Keratinocyte (primary cell): ENCODE data around the gene POLR1A. TPM values are rescaled to one million over a fixed set of nuclear protein-coding genes. Genes with fewer than 3 reads are reported as not detected.

Experiments
- DNase-seq: peaks from one replicate; pipeline ENCODE4 v3.0.0-alpha.2; 2011; ENCODE audit warnings: low read depth, missing footprints, low spot score
- FAIRE-seq: peaks from 2 replicates; lab custom pipeline; 2011; peaks lifted over from hg19 to GRCh38; lab: Jason Lieb, UNC
- H2AFZ ChIP-seq: 2 replicates; pipeline ENCODE4 v1.6.0; 2012; ENCODE audit warnings: low read length, control low read depth, inconsistent platforms; ENCODE audit not compliant: control insufficient read depth
- H3K27ac ChIP-seq: 2 replicates; pipeline ENCODE4 v1.5.1; 2011; ENCODE audit warnings: low read length; ENCODE audit not compliant: control insufficient read depth, insufficient read depth
- H3K27me3 ChIP-seq: 3 replicates; pipeline ENCODE4 v1.6.0; 2011; ENCODE audit warnings: low read length; ENCODE audit not compliant: control insufficient read depth, insufficient read depth; ENCODE audit errors: extremely low read depth
- H3K36me3 ChIP-seq, 2 experiments: 2 replicates in 1 of 2; 3 replicates in 1 of 2; pipeline ENCODE4 v1.5.1; 2011; ENCODE audit warnings: low read length in 2 of 2, mild to moderate bottlenecking in 1 of 2; ENCODE audit not compliant: control insufficient read depth in 2 of 2, insufficient read depth in 2 of 2; ENCODE audit errors: extremely low read depth in 1 of 2
- H3K4me1 ChIP-seq: 3 replicates; pipeline ENCODE4 v1.5.1; 2011; ENCODE audit warnings: low read length; ENCODE audit not compliant: control insufficient read depth, insufficient read depth; ENCODE audit errors: extremely low read depth
- H3K4me2 ChIP-seq: 3 replicates; pipeline ENCODE4 v1.6.0; 2011; ENCODE audit warnings: low read depth, low read length; ENCODE audit not compliant: control insufficient read depth, insufficient read depth; ENCODE audit errors: extremely low read depth
- H3K4me3 ChIP-seq, 3 experiments: fragments of 200-600 bp in 1 of 3; sonication (generic) in 1 of 3; 2 replicates in 2 of 3; 3 replicates in 1 of 3; pipeline ENCODE4 v1.5.1; 2011 to 2016; ENCODE audit warnings: low read length in 3 of 3, mild to moderate bottlenecking in 3 of 3, control low read depth in 2 of 3, inconsistent platforms in 1 of 3, low read depth in 1 of 3, mixed read lengths in 1 of 3, mixed run types in 1 of 3, moderate library complexity in 1 of 3; ENCODE audit not compliant: control insufficient read depth in 2 of 3, insufficient read depth in 2 of 3; ENCODE audit errors: extremely low read depth in 1 of 3
- H3K79me2 ChIP-seq: 2 replicates; pipeline ENCODE4 v1.6.0; 2012; ENCODE audit warnings: low read length; ENCODE audit not compliant: control insufficient read depth, insufficient read depth
- H3K9ac ChIP-seq: 3 replicates; pipeline ENCODE4 v1.6.0; 2011; ENCODE audit warnings: low read length; ENCODE audit not compliant: control insufficient read depth, insufficient read depth; ENCODE audit errors: extremely low read depth
- H3K9me1 ChIP-seq: 3 replicates; pipeline ENCODE4 v1.6.0; 2011; ENCODE audit warnings: low read length; ENCODE audit not compliant: control insufficient read depth, insufficient read depth; ENCODE audit errors: extremely low read depth
- H3K9me3 ChIP-seq: 2 replicates; pipeline ENCODE4 v1.5.1; 2012; ENCODE audit warnings: low read depth, low read length; ENCODE audit not compliant: control insufficient read depth
- H4K20me1 ChIP-seq: 3 replicates; pipeline ENCODE4 v1.6.0; 2011; ENCODE audit warnings: low read length; ENCODE audit not compliant: control insufficient read depth, insufficient read depth; ENCODE audit errors: extremely low read depth
- EZH2 ChIP-seq: IDR thresholded peaks from one replicate; pipeline ENCODE4 v1.6.1; 2012; ENCODE audit warnings: inconsistent platforms, mild to moderate bottlenecking, low read length, moderate library complexity
- dilution Hi-C: fragments of 300-500 bp; cut with MboI; formaldehyde crosslinking; loops from one replicate; pipeline ENCODE4 v1.7.0; 2020; ENCODE audit warnings: low sequenced_read_pairs; ENCODE audit not compliant: extremely low pct_ligation_motif_present
- polyA plus RNA-seq, 5 experiments: library from polyadenylated mRNA; depleted of rRNA in 3 of 5; stranded (reverse) in 3 of 5; stranded (forward) in 1 of 5; unstranded in 1 of 5; fragments of >200 nt; gene quantifications; 1 replicate in 1 of 5; 2 replicates in 3 of 5; 3 replicates in 1 of 5; pipeline versions ENCODE4 v1.2.1 to v1.2.3, GENCODE V29; 2011 to 2012; ENCODE audit warnings: missing spikeins in 2 of 5, low read depth in 1 of 5, low replicate concordance in 1 of 5
- TF ChIP-seq, protein P1 (sequence below), 3 experiments: IDR thresholded peaks in 1 of 3; conservative IDR thresholded peaks in 1 of 3; optimal IDR thresholded peaks in 1 of 3; 2 replicates in 2 of 3; 3 replicates in 1 of 3; pipeline versions ENCODE3 to v1.5.1; 2011; ENCODE audit warnings: low read length in 3 of 3, mild to moderate bottlenecking in 3 of 3, moderate library complexity in 2 of 3, control low read depth in 1 of 3, inconsistent platforms in 1 of 3; ENCODE audit not compliant: insufficient read depth in 2 of 3; ENCODE audit errors: extremely low read depth in 1 of 3

POLR1A gene
- polyA plus RNA-seq, 1 donor (not counting 4 experiments of a cell fraction or from before 2014, with no cell fraction given) = 16.1 TPM

DNA sequence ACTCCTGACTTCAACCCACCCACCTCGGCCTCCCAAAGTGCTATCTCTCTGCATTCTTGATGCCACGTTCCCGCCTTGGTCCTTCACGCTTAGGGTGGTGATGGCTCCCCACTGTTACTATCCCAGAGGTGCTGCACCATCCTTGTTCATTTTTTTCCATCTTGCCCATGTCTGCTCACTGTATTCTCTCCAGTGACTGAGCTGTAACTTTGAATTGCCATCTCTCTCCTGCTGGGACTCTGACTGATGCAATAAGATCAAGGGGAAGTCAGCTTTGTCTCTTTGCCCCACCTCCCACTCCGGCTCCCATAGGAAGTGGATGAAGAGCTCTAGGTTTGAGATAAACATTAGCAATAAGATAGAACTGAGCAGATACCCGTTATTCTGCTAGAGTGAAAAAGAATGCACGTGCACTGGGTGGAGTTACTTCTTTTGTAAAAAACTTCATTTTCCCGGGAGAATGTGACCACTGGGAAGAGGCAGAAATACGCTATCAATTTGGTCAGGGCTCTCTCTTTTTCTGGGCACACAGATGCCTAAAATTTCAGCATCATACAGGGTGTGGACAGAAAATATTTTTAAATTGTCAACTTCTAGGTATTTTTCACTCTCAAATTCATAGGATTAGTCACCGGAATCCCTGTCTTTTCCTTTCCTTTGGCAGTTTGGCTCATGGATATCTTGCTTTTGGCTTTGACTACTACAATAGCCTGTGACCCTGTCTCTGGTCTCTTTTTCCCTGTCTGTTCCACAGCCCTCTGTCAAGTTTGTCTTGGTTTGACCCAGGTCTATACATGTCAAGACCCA, 105.4 kb downstream of the POLR1A start:
- H2AFZ ChIP-seq = no peak overlapping the region
- no peaks in the 10 kb centered on the region for H3K79me2 ChIP-seq
- H3K36me3 ChIP-seq = no peaks in the 10 kb centered on the region
- no peaks in the 10 kb centered on the region for H4K20me1 ChIP-seq
- H3K9ac ChIP-seq = no peak overlapping the region
- no peak overlapping the region for H3K4me2 ChIP-seq
- TF ChIP-seq, protein P1, sequence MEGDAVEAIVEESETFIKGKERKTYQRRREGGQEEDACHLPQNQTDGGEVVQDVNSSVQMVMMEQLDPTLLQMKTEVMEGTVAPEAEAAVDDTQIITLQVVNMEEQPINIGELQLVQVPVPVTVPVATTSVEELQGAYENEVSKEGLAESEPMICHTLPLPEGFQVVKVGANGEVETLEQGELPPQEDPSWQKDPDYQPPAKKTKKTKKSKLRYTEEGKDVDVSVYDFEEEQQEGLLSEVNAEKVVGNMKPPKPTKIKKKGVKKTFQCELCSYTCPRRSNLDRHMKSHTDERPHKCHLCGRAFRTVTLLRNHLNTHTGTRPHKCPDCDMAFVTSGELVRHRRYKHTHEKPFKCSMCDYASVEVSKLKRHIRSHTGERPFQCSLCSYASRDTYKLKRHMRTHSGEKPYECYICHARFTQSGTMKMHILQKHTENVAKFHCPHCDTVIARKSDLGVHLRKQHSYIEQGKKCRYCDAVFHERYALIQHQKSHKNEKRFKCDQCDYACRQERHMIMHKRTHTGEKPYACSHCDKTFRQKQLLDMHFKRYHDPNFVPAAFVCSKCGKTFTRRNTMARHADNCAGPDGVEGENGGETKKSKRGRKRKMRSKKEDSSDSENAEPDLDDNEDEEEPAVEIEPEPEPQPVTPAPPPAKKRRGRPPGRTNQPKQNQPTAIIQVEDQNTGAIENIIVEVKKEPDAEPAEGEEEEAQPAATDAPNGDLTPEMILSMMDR (optimal IDR thresholded peaks at IDR 0.05 in 1 of 3, IDR thresholded peaks at IDR 0.05 in 1 of 3, conservative IDR thresholded peaks at IDR 0.05 in 1 of 3; ENCODE audit: extremely low read depth in 1 of 3, insufficient read depth in 2 of 3, low read length in 3 of 3) = no peak
- no peak for TF ChIP-seq EZH2
- H3K9me3 ChIP-seq = peaks cover 2% of the 10 kb centered on the region
- FAIRE-seq (no peak), DNase-seq (no peak)
- no peaks in the 10 kb centered on the region for H3K9me1 ChIP-seq
- H3K27ac ChIP-seq = no peak overlapping the region
- H3K4me1 ChIP-seq = no peaks in the 10 kb centered on the region
- H3K27me3 ChIP-seq = no peaks in the 10 kb centered on the region
- no peak overlapping the region for H3K4me3 ChIP-seq
- dilution Hi-C loops = no loop called here

DNA sequence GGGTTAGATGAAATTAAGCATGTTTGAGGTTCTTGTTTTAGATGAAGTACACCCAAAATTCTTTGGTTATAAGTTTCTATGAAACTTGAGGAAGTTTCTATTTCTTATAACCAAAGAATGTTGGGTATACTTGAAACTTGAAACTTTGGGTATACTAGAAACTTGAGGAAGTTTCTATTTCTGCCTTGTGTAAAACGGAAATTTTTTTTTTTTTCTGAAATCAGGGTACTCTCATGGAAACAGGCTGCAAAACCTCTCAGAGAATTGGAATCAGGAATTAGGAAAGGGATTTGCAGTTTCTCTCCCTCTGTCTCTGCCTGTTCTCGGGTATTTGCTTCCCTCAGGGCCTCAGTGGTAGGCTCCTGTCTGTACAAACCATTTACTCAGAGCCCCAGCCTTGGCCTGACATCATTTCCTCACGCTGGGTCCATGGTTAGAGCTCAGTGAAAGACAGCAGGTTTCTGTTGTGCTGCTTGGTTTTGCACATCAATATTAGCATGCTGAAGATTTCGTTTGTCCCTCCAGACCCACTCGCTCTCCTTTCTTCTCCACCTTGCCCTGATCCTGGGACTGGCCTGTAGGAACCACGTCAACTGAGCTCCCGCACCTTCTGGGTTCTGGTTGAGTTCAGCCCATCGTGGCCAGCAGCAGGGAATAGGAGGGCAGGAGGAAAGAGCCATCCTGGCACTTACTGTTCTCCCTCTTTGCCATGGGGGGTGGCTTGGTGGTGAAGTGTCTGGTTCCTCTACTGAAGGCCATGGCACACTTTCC, 106.4 kb downstream of the POLR1A start:
- Histone ChIP-seq H3K9me3 (no peaks in the 10 kb centered on the region), H2AFZ (no peak overlapping the region), H3K36me3 (no peaks in the 10 kb centered on the region), H3K27me3 (no peaks in the 10 kb centered on the region), H3K27ac (no peak overlapping the region), H3K4me2 (no peak overlapping the region), H3K4me3 (no peak overlapping the region), H3K79me2 (no peaks in the 10 kb centered on the region), H3K9ac (no peak overlapping the region), H3K9me1 (no peaks in the 10 kb centered on the region), H3K4me1 (no peaks in the 10 kb centered on the region), H4K20me1 (no peaks in the 10 kb centered on the region)
- no peak for FAIRE-seq
- TF ChIP-seq, protein P1 (optimal IDR thresholded peaks at IDR 0.05 in 1 of 3, IDR thresholded peaks at IDR 0.05 in 1 of 3, conservative IDR thresholded peaks at IDR 0.05 in 1 of 3; ENCODE audit: extremely low read depth in 1 of 3, insufficient read depth in 2 of 3, low read length in 3 of 3) = no peak
- TF ChIP-seq EZH2 = no peak
- DNase-seq = no peak
- dilution Hi-C loops = no loop called here
